ENCODE measurements around the gene PPP4R2. TPM values are rescaled to one million over a fixed set of nuclear protein-coding genes. Genes with fewer than 3 reads are reported as not detected.

The PPP4R2 gene
- total and polyA plus RNA-seq, 2 experiments from 2014 or later = 51.0 to 91.4 TPM

GRCh38 chr3:73055583-73055982 is 59.0 kb downstream of the PPP4R2 start:
- Histone ChIP-seq H3K9me3 (ENCODE audit: low read depth) (no peaks in the 10 kb centered on the region), H2AFZ (no peak overlapping the region), H3K4me3 (no peak overlapping the region), H3K27me3 (no peaks in the 10 kb centered on the region), H4K20me1 (ENCODE audit: insufficient read depth, poor library complexity, severe bottlenecking) (peaks cover 61% of the 10 kb centered on the region), H3K4me2 (peak overlapping the region; percentile 32), H3K79me2 (peaks cover 40% of the 10 kb centered on the region), H3K9me2 (replicated peaks; ENCODE audit: insufficient read depth) (no peaks in the 10 kb centered on the region), H3K4me1 (ENCODE audit: insufficient read depth) (peaks cover 17% of the 10 kb centered on the region), H3K27ac (peak overlapping the region; percentile 33), H3K36me3 (replicated peaks; ENCODE audit: insufficient read depth, low read depth) (no peaks in the 10 kb centered on the region)
- 35% methylated on average over 8 of the region's 8 CpGs for WGBS (ENCODE audit: low lambda C conversion rate, missing lambda C conversion rate)
- no peak for DNase-seq (ENCODE audit: low spot score)
- TF ChIP-seq CTCF (IDR thresholded peaks at IDR 0.05; ENCODE audit: poor library complexity) (no peak), EZH2 (IDR thresholded peaks at IDR 0.05; ENCODE audit: borderline replicate concordance) (no peak), EZH2phosphoT487 (IDR thresholded peaks at IDR 0.05; ENCODE audit: low read depth, severe bottlenecking, unreplicated experiment) (no peak)

DNA sequence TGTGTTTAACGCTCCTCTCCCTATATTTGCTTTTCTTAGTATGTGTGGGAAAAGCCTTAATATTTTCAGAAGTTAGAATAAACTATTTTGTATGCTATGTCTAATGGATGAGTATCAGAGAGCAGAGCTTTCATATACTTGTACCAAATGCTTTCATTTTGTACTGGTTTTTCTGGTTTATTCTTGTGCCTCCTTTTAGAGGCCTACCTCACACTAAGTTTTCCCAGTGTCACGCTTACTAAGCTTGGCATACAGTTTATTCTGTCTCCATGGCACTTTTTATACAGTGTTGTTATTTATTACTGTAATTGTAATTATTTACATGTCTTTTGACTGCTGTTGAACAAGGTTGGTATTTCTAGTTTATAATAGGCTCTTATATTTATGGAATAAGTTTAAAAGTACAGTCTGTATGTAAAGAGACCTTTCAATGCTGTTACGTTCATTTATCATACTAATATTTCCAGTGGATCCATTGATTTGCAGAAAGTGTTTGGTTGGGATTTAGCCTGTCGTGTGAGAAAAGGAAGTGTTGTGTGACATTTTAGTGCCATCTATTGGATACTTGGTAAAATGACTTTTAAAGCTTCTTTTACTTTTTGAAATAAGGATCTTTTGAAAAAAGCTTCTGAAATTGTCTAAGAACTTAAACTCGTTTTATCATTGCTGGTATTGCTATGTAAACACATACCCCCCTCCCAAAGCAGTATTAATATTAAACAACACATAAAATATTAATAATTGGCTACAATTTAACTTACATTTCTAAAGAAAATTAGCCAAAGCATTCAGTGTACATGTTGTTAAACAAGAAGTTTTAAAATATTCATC is 59.6 kb downstream of the PPP4R2 start:
- Histone ChIP-seq H3K79me2 (peaks cover 45% of the 10 kb centered on the region), H3K36me3 (replicated peaks; ENCODE audit: insufficient read depth, low read depth) (no peaks in the 10 kb centered on the region), H3K9me3 (ENCODE audit: low read depth) (no peaks in the 10 kb centered on the region), H3K4me2 (peak overlapping the region; percentile 32), H3K4me3 (no peak overlapping the region), H2AFZ (no peak overlapping the region), H3K9me2 (replicated peaks; ENCODE audit: insufficient read depth) (no peaks in the 10 kb centered on the region), H3K27me3 (no peaks in the 10 kb centered on the region), H3K27ac (peak overlapping the region; percentile 33), H4K20me1 (ENCODE audit: insufficient read depth, poor library complexity, severe bottlenecking) (peaks cover 58% of the 10 kb centered on the region), H3K4me1 (ENCODE audit: insufficient read depth) (peaks cover 17% of the 10 kb centered on the region)
- WGBS (ENCODE audit: low lambda C conversion rate, missing lambda C conversion rate) = 42% methylated on average over 5 of the region's 5 CpGs
- TF ChIP-seq EZH2 (IDR thresholded peaks at IDR 0.05; ENCODE audit: borderline replicate concordance) = no peak
- peak; percentile 61 for TF ChIP-seq CTCF (IDR thresholded peaks at IDR 0.05; ENCODE audit: poor library complexity)
- DNase-seq (ENCODE audit: low spot score) = peak; percentile 19

GRCh38 chr3:73056845-73057150 is 60.2 kb downstream of the PPP4R2 start:
- H3K27me3 ChIP-seq = no peaks in the 10 kb centered on the region
- H3K9me2 ChIP-seq (replicated peaks; ENCODE audit: insufficient read depth) = no peaks in the 10 kb centered on the region
- no peak overlapping the region for H2AFZ ChIP-seq
- H4K20me1 ChIP-seq (ENCODE audit: insufficient read depth, poor library complexity, severe bottlenecking) = peaks cover 59% of the 10 kb centered on the region
- H3K36me3 ChIP-seq (replicated peaks; ENCODE audit: insufficient read depth, low read depth) = no peaks in the 10 kb centered on the region
- no peak overlapping the region for H3K4me2 ChIP-seq
- no peaks in the 10 kb centered on the region for H3K9me3 ChIP-seq (ENCODE audit: low read depth)
- no peak for DNase-seq (ENCODE audit: low spot score)
- H3K79me2 ChIP-seq = peaks cover 49% of the 10 kb centered on the region
- no peak overlapping the region for H3K27ac ChIP-seq
- H3K4me3 ChIP-seq = no peak overlapping the region
- no peak for TF ChIP-seq CTCF (IDR thresholded peaks at IDR 0.05; ENCODE audit: poor library complexity)
- TF ChIP-seq EZH2phosphoT487 (IDR thresholded peaks at IDR 0.05; ENCODE audit: low read depth, severe bottlenecking, unreplicated experiment) = no peak
- no peak for TF ChIP-seq EZH2 (IDR thresholded peaks at IDR 0.05; ENCODE audit: borderline replicate concordance)
- peaks cover 17% of the 10 kb centered on the region for H3K4me1 ChIP-seq (ENCODE audit: insufficient read depth)

Measured in hepatocyte (in vitro differentiated cells).